Activated CD8-positive, alpha-beta T cell treated with anti-CD3 and anti-CD28 coated beads for 36 hours (primary cell): ENCODE results near the gene STAG3. TPM values are rescaled to one million over a fixed set of nuclear protein-coding genes. Genes with fewer than 3 reads are reported as not detected.
A peak's percentile ranks its signal among the peaks of the same experiment; 100 is the strongest.

Experiments used
- ATAC-seq: fragments of 200-7000 bp; cut with Tn5 transposase; one replicate; pipeline ENCODE4 v1.10.0; 2021; ENCODE audit warnings: mild to moderate bottlenecking, moderate library complexity
- CTCF ChIA-PET: fragments of 350-600 bp; sonication (Branson Sonifier 250); formaldehyde crosslinking; loops from one replicate; lab custom pipeline; 2021; ENCODE audit warnings: antibody characterized with exemption; lab: Charles Lee
- POLR2A ChIA-PET: fragments of 350-600 bp; sonication (Branson Sonifier 250); formaldehyde crosslinking; loops from one replicate; lab custom pipeline; 2021; ENCODE audit warnings: antibody characterized with exemption; lab: Charles Lee
- DNase-seq: peaks from one replicate; pipeline ENCODE4 v3.0.0-alpha.2; 2020
- H3K27ac Mint-ChIP-seq: one replicate; pipeline ENCODE4 v1.8.0; 2021; ENCODE audit warnings: mild to moderate bottlenecking, mixed read lengths
- H3K27me3 Mint-ChIP-seq: one replicate; pipeline ENCODE4 v1.8.0; 2021; ENCODE audit warnings: mixed read lengths
- H3K36me3 Mint-ChIP-seq: one replicate; pipeline ENCODE4 v1.8.0; 2021; ENCODE audit warnings: low read depth, mixed read lengths
- H3K4me1 Mint-ChIP-seq: one replicate; pipeline ENCODE4 v1.8.0; 2021; ENCODE audit warnings: low read depth, mixed read lengths
- H3K4me3 Mint-ChIP-seq: one replicate; pipeline ENCODE4 v1.8.0; 2021; ENCODE audit warnings: mild to moderate bottlenecking, moderate library complexity, mixed read lengths
- H3K9me3 Mint-ChIP-seq: one replicate; pipeline ENCODE4 v1.8.0; 2021; ENCODE audit warnings: mixed read lengths
- CTCF ChIP-seq: fragments of 200-600 bp; IDR thresholded peaks from one replicate; pipeline ENCODE4 v1.8.0; 2022; ENCODE audit warnings: antibody characterized with exemption, mild to moderate bottlenecking
- intact Hi-C: fragments of 100-400 bp; cut with micrococcal nuclease; formaldehyde crosslinking; loops from one replicate; pipeline ENCODE4 v1.10.0; 2022
- total RNA-seq, 2 experiments: library from RNA; stranded (reverse); gene quantifications; one replicate each; pipeline ENCODE4 v1.2.3, GENCODE V29; 2021

STAG3 gene
- total RNA-seq, 2 experiments from 2014 or later = 13.2 to 15.8 TPM

DNA sequence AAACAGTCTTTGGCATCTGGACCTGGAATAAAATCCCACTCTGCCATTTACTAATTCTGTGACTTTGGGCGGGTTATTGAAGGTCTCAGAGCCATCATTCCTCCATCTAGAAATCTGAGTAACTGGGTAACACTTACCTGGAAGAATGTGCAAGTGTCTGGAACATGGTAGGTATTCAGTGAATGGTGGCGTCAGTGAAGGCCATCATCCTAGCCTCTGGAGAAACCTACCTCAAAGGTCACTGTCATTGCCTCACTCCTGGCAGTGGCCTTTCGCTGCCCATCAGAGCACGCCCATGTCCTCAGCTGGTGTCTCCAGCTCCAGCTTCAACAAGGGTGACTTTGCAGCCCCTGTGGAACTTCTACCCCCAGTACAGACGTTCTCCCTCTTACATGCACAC lies 13.8 kb upstream of the STAG3 start:
- ChIA-PET CTCF (interaction anchor here (0.8 kb wide), 1 partner anchor 183 kb away, joined by 3 read pairs; no protein-coding TSS in a partner anchor), POLR2A (no interaction called here)
- intact Hi-C loops = no loop called here
- TF ChIP-seq CTCF = no peak
- H3K9me3 Mint-ChIP-seq = no peaks in the 10 kb centered on the region
- DNase-seq = no peak
- peak overlapping the region; percentile 82 for H3K27ac Mint-ChIP-seq
- peaks cover 4% of the 10 kb centered on the region for H3K27me3 Mint-ChIP-seq
- no peak overlapping the region for H3K4me3 Mint-ChIP-seq
- H3K36me3 Mint-ChIP-seq = no peaks in the 10 kb centered on the region
- ATAC-seq = no peak
- H3K4me1 Mint-ChIP-seq = peaks cover 60% of the 10 kb centered on the region

DNA sequence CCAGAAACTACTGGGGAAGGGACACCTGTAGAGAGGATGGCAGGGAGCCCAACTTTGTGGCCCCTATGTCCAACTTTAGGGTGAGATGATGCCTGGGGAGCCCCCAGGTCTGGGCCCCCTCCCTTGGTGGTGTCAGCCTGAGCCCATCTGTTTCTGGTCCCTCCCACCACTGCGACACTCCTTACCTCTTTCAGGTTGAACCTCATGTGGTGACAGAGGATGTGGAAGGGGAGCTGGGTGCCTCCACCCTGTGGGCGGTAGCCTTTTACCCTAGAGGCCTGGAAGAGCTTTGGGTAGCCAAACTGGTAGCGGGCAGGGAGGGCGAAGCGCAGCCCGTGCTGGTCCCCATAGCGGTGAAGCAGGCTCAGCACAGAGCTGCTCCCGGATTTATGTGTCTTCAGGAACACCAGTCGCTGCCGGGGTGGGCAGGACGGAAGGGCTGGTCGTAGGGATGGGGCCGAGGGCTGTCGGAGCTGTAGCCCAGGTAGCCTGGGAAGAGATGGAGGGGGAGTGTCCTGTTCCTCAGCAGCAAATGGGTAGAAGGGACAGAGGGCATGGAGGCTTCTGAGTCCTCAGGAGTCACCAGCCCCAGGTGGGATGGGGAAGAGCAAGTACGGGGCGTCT lies 11.3 kb upstream of the STAG3 start:
- POLR2A ChIA-PET = interaction anchor here (1.1 to 2.3 kb wide), 6 partner anchors 9 to 262 kb away, joined by 3 to 18 read pairs (median 6); partner anchors contain the start of genes GPC2, PVRIG, STAG3 and ZCWPW1
- DNase-seq (peak; percentile 76), ATAC-seq (peak; percentile 66)
- CTCF ChIA-PET = interaction anchor here (1.0 to 3.8 kb wide), 9 partner anchors 9 to 51 kb away, joined by 3 to 17 read pairs (median 10); partner anchors contain the start of genes GPC2, LAMTOR4 and STAG3
- H3K36me3 Mint-ChIP-seq = no peaks in the 10 kb centered on the region
- peaks cover 9% of the 10 kb centered on the region for H3K27me3 Mint-ChIP-seq
- peak overlapping the region; percentile 79 for H3K27ac Mint-ChIP-seq
- H3K4me1 Mint-ChIP-seq = peaks cover 77% of the 10 kb centered on the region
- no peaks in the 10 kb centered on the region for H3K9me3 Mint-ChIP-seq
- intact Hi-C loops = no loop called here
- no peak for TF ChIP-seq CTCF
- H3K4me3 Mint-ChIP-seq = peak overlapping the region; percentile 45

GRCh38 chr7:100166970-100167911 lies 10.5 kb upstream of the STAG3 start:
- Mint-ChIP-seq H3K27me3 (peaks cover 10% of the 10 kb centered on the region), H3K36me3 (no peaks in the 10 kb centered on the region), H3K4me3 (peak overlapping the region; percentile 74), H3K4me1 (peaks cover 77% of the 10 kb centered on the region), H3K27ac (peak overlapping the region; percentile 79), H3K9me3 (no peaks in the 10 kb centered on the region)
- ATAC-seq (no peak), DNase-seq (no peak)
- POLR2A ChIA-PET = interaction anchor here (0.7 to 2.3 kb wide), 10 partner anchors 8 to 262 kb away, joined by 3 to 18 read pairs (median 4); partner anchors contain the start of genes GPC2, PVRIG, STAG3 and ZCWPW1
- no peak for TF ChIP-seq CTCF
- intact Hi-C loops = no loop called here
- CTCF ChIA-PET = interaction anchor here (1.0 to 3.8 kb wide), 9 partner anchors 8 to 50 kb away, joined by 3 to 17 read pairs (median 10); partner anchors contain the start of genes GPC2, LAMTOR4 and STAG3

- CTCF ChIA-PET = interaction anchor here (1.0 to 3.8 kb wide), 9 partner anchors 9 to 50 kb away, joined by 3 to 17 read pairs (median 10); partner anchors contain the start of genes GPC2, LAMTOR4 and STAG3
- Mint-ChIP-seq H3K27me3 (peaks cover 10% of the 10 kb centered on the region), H3K4me1 (peaks cover 74% of the 10 kb centered on the region), H3K4me3 (peak overlapping the region; percentile 74), H3K27ac (peak overlapping the region; percentile 80), H3K9me3 (no peaks in the 10 kb centered on the region), H3K36me3 (no peaks in the 10 kb centered on the region)
- TF ChIP-seq CTCF = no peak
- POLR2A ChIA-PET = interaction anchor here (0.7 to 2.3 kb wide), 7 partner anchors 9 to 261 kb away, joined by 3 to 11 read pairs (median 4); partner anchors contain the start of genes PVRIG and ZCWPW1
- ATAC-seq = no peak
- intact Hi-C loops = no loop called here
- DNase-seq = no peak
Observed at GRCh38 chr7:100167912-100168323, 9.8 kb upstream of the STAG3 start.
